Ovary (tissue), 9 donors: ENCODE results near the gene FAP. TPM values are rescaled to one million over a fixed set of nuclear protein-coding genes. Genes with fewer than 3 reads are reported as not detected.

Experiments
- DNase-seq, 5 donors: peaks; one replicate each; pipeline ENCODE4 v3.0.0-alpha.2; 2019 to 2020
- H3K27ac ChIP-seq, 2 donors: fragments of 200-600 bp; one replicate each; pipeline versions ENCODE4 v1.5.1 to v1.8.0; 2019 to 2022
- H3K27me3 ChIP-seq: fragments of 200-600 bp; one replicate; pipeline ENCODE4 v1.8.0; 2022
- H3K36me3 ChIP-seq: fragments of 200-600 bp; sonication (generic); one replicate; pipeline ENCODE4 v1.5.1; 2019
- H3K4me1 ChIP-seq: one replicate; pipeline ENCODE4 v1.8.1; 2013; ENCODE audit warnings: mild to moderate bottlenecking, moderate library complexity; ENCODE audit not compliant: insufficient read depth
- H3K4me3 ChIP-seq: fragments of 200-600 bp; sonication (generic); one replicate; pipeline ENCODE4 v1.5.1; 2017
- H3K9me3 ChIP-seq, 2 donors: fragments of 200-600 bp in 1 of 2; sonication (generic) in 1 of 2; one replicate each; pipeline versions ENCODE4 v1.5.1 to v1.8.1; 2013 to 2019; ENCODE audit warnings: mild to moderate bottlenecking in 1 of 2, moderate library complexity in 1 of 2
- CTCF ChIP-seq, 3 donors: fragments of 450-650 bp in 2 of 3; fragments of 200-600 bp in 1 of 3; IDR thresholded peaks; one replicate each; pipeline versions ENCODE4 v1.5.1 to v1.8.0; 2016 to 2022; ENCODE audit warnings: antibody characterized with exemption in 3 of 3, mild to moderate bottlenecking in 1 of 3
- EP300 ChIP-seq: sonication (generic); formaldehyde crosslinking; IDR thresholded peaks from one replicate; pipeline ENCODE4 v1.6.1; 2017; ENCODE audit warnings: antibody characterized with exemption
- POLR2A ChIP-seq: fragments of 450-650 bp; IDR thresholded peaks from one replicate; pipeline ENCODE4 v1.6.1; 2017; ENCODE audit warnings: antibody characterized with exemption, mild to moderate bottlenecking, moderate library complexity
- WGBS, 3 donors: extraction: QIAGEN DNeasy Blood & Tissue Kit in 1 of 3; methylation state at CpG; one replicate each; pipeline versions ENCODE4 v1.1.5 to v1.1.7; 2013 to 2017; 5-methylcytosine and 5-hydroxymethylcytosine counted together
- intact Hi-C, 4 donors: fragments of 100-400 bp; cut with DNase I; formaldehyde crosslinking; loops; one replicate each; pipeline versions ENCODE4 v1.11.0 to v1.15.1; 2022 to 2023
- polyA plus RNA-seq, 2 donors: library from polyadenylated mRNA; stranded (reverse); fragments of 200-250 nt in 1 of 2; fragments of 350-450 nt in 1 of 2; fragmentation: Illumina TruSeq in 1 of 2; extraction: RNeasy Lipid Tissue Mini Kit (QIAGEN cat#74804) in 1 of 2; gene quantifications; one replicate each; pipeline ENCODE4 v1.2.3, GENCODE V29; 2013 to 2014
- total RNA-seq, 7 donors: library from RNA; depleted of rRNA in 2 of 7; stranded (reverse); fragments of >200 nt in 2 of 7; fragmentation: NEBNext Ultra II Directional in 3 of 7; extraction: Animal tissue kit (Norgen Biotek cat#: 25700) in 3 of 7; gene quantifications; one replicate each; pipeline versions ENCODE4 v1.1.0 to v1.2.4, GENCODE V29; 2016 to 2023
- donor health status: DM: no; HTN: no; CAD: no; lungs with moderate emphysema.
- donor health status: DM: no; HTN: no; CAD: no.
- donor health status: Bipolar disorder and iron deficiency.
- donor health status: DM: yes; HTN: yes; CAD: no.
- donor health status: DM: no; HTN: no; CAD: no.
- donor health status: DM: yes; HTN: yes; CAD: no.

FAP gene
- total and polyA plus RNA-seq, 9 donors = 0.76 to 11.6 (median 2.3) TPM

GRCh38 chr2:162221064-162221463 is 22.2 kb downstream of the FAP start:
- peak; percentile 21 to 60 (median 46) for DNase-seq
- Histone ChIP-seq H3K9me3 (no peaks in the 10 kb centered on the region), H3K4me1 (no peaks in the 10 kb centered on the region), H3K36me3 (no peaks in the 10 kb centered on the region), H3K27ac (no peak overlapping the region), H3K27me3 (no peaks in the 10 kb centered on the region), H3K4me3 (no peak overlapping the region)
- TF ChIP-seq EP300 (no peak), CTCF (IDR thresholded peaks at IDR 0.05) (peak in 2 of 3 donors; percentile 37 to 50)
- 69 to 77% (median 76%) methylated on average over 11 of the region's 11 CpGs for WGBS, 3 donors
- intact Hi-C loops = loop anchor here in 1 of 4 donors (2.0 kb wide), 1 partner anchor 80 kb away; no protein-coding TSS in a partner anchor

GRCh38 chr2:162220368-162220767 is 22.9 kb downstream of the FAP start:
- intact Hi-C loops = loop anchor here in 1 of 4 donors (2.0 kb wide), 1 partner anchor 80 kb away; no protein-coding TSS in a partner anchor
- WGBS, 3 donors = 53 to 67% (median 58%) methylated on average over 1 of the region's 1 CpG
- no peaks in the 10 kb centered on the region for H3K27me3 ChIP-seq

GRCh38 chr2:162219426-162219825 is 23.8 kb downstream of the FAP start:
- no peak overlapping the region for H3K27ac ChIP-seq
- no peaks in the 10 kb centered on the region for H3K27me3 ChIP-seq
- no peak for TF ChIP-seq EP300
- no peak for TF ChIP-seq CTCF (IDR thresholded peaks at IDR 0.05)
- no peak for TF ChIP-seq POLR2A
- no peak for DNase-seq
- H3K4me3 ChIP-seq = no peak overlapping the region
- 18 to 21% (median 19%) methylated on average over 4 of the region's 4 CpGs for WGBS, 3 donors
- intact Hi-C loops = loop anchor here in 1 of 4 donors (5.0 kb wide), 1 partner anchor 73 kb away; no protein-coding TSS in a partner anchor
- no peaks in the 10 kb centered on the region for H3K4me1 ChIP-seq
- H3K9me3 ChIP-seq = no peaks in the 10 kb centered on the region
- H3K36me3 ChIP-seq = no peaks in the 10 kb centered on the region

More at GRCh38 chr2:162220368-162220767, 22.9 kb downstream of the FAP start:
- H3K4me3 ChIP-seq = no peak overlapping the region
- no peaks in the 10 kb centered on the region for H3K4me1 ChIP-seq
- no peaks in the 10 kb centered on the region for H3K9me3 ChIP-seq
- no peak overlapping the region for H3K27ac ChIP-seq
- H3K36me3 ChIP-seq = no peaks in the 10 kb centered on the region
- TF ChIP-seq POLR2A (no peak), CTCF (IDR thresholded peaks at IDR 0.05) (no peak), EP300 (no peak)
- no peak for DNase-seq

GRCh38 chr2:162217598-162217997 is 25.6 kb downstream of the FAP start:
- WGBS, 3 donors = 82 to 89% (median 87%) methylated on average over 1 of the region's 1 CpG
- no peaks in the 10 kb centered on the region for H3K4me1 ChIP-seq
- no peaks in the 10 kb centered on the region for H3K27me3 ChIP-seq
- no peak overlapping the region for H3K27ac ChIP-seq
- no peaks in the 10 kb centered on the region for H3K36me3 ChIP-seq
- no peak for TF ChIP-seq CTCF (IDR thresholded peaks at IDR 0.05)
- no peak for TF ChIP-seq POLR2A
- TF ChIP-seq EP300 = no peak
- DNase-seq = no peak
- no peak overlapping the region for H3K4me3 ChIP-seq
- intact Hi-C loops = loop anchor here in 1 of 4 donors (5.0 kb wide), 1 partner anchor 75 kb away; no protein-coding TSS in a partner anchor
- H3K9me3 ChIP-seq = no peaks in the 10 kb centered on the region
